Globus pallidus (tissue), 1 donor: ENCODE measurements around the gene VTI1A.
"Not testable (repeated sequence)": the region's sequence is repeated elsewhere in the genome, so short reads cannot be mapped to it uniquely, and the experiment has no call there.

Experiments used
- DNase-seq: peaks from one replicate; pipeline ENCODE4 v3.0.0-alpha.2; 2015; ENCODE audit warnings: low spot score

VTI1A gene

GRCh38 chr10:112454910-112455779 lies 8.1 kb downstream of the VTI1A start:
- DNase-seq, result no peak

- no peak for DNase-seq
Observed at GRCh38 chr10:112456533-112456932, 9.5 kb downstream of the VTI1A start.

- DNase-seq, result no peak
Observed at GRCh38 chr10:112460366-112460765, 13.4 kb downstream of the VTI1A start.

- DNase-seq, result no peak
Observed at GRCh38 chr10:112461029-112461887, 14.2 kb downstream of the VTI1A start.

GRCh38 chr10:112464074-112464473 lies 17.1 kb downstream of the VTI1A start:
- DNase-seq, result not testable (repeated sequence)

GRCh38 chr10:112465299-112465883 lies 18.4 kb downstream of the VTI1A start:
- DNase-seq, result no peak

- DNase-seq, result no peak
Observed at GRCh38 chr10:112466802-112467201, 19.8 kb downstream of the VTI1A start.

- no peak for DNase-seq
Observed at GRCh38 chr10:112467541-112468075, 20.6 kb downstream of the VTI1A start.

GRCh38 chr10:112471878-112472487 lies 25.0 kb downstream of the VTI1A start:
- DNase-seq, result peak; percentile 54

- peak; percentile 15 for DNase-seq
Observed at GRCh38 chr10:112475575-112476218, 28.7 kb downstream of the VTI1A start.

- no peak for DNase-seq
Observed at GRCh38 chr10:112481602-112482001, 34.6 kb downstream of the VTI1A start.

- DNase-seq, result no peak
Observed at GRCh38 chr10:112484399-112484798, 37.4 kb downstream of the VTI1A start.

- DNase-seq, result no peak
Observed at GRCh38 chr10:112487964-112488363, 40.9 kb downstream of the VTI1A start.

GRCh38 chr10:112490545-112490944 lies 43.5 kb downstream of the VTI1A start:
- DNase-seq, result no peak

GRCh38 chr10:112491144-112491543 lies 44.1 kb downstream of the VTI1A start:
- no peak for DNase-seq

GRCh38 chr10:112492736-112493135 lies 45.7 kb downstream of the VTI1A start:
- DNase-seq, result no peak

GRCh38 chr10:112497347-112497950 lies 50.4 kb downstream of the VTI1A start:
- no peak for DNase-seq

GRCh38 chr10:112498806-112499205 lies 51.8 kb downstream of the VTI1A start:
- no peak for DNase-seq

- not testable (repeated sequence) for DNase-seq
Observed at GRCh38 chr10:112499985-112500384, 53.0 kb downstream of the VTI1A start.

- no peak for DNase-seq
Observed at GRCh38 chr10:112502536-112502935, 55.5 kb downstream of the VTI1A start.

GRCh38 chr10:112503643-112504042 lies 56.6 kb downstream of the VTI1A start:
- DNase-seq, result no peak
